Peyer's patch (tissue), 4 donors: ENCODE results near the gene GEMIN2. TPM values are rescaled to one million over a fixed set of nuclear protein-coding genes. Genes with fewer than 3 reads are reported as not detected.
A peak's percentile ranks its signal among the peaks of the same experiment; 100 is the strongest.

Source experiments
- DNase-seq, 3 donors: peaks; one replicate each; pipeline ENCODE4 v3.0.0-alpha.2; 2017 to 2019
- H3K27ac ChIP-seq, 4 donors: fragments of 200-600 bp; sonication (generic); one replicate each; pipeline ENCODE4 v1.5.1; 2016 to 2019
- H3K27me3 ChIP-seq, 2 donors: fragments of 200-600 bp; sonication (generic); one replicate each; pipeline ENCODE4 v1.5.1; 2019
- H3K36me3 ChIP-seq, 3 donors: fragments of 200-600 bp; sonication (generic); one replicate each; pipeline ENCODE4 v1.5.1; 2016 to 2019
- H3K4me1 ChIP-seq, 4 donors: fragments of 200-600 bp; sonication (generic); one replicate each; pipeline ENCODE4 v1.5.1; 2016 to 2019
- H3K4me3 ChIP-seq, 4 donors: fragments of 200-600 bp; sonication (generic); 1 replicate in 3 of 4; 2 replicates in 1 of 4; pipeline ENCODE4 v1.5.1; 2016 to 2019; ENCODE audit warnings: mild to moderate bottlenecking in 1 of 4
- H3K9me3 ChIP-seq, 4 donors: fragments of 200-600 bp; sonication (generic); one replicate each; pipeline ENCODE4 v1.5.1; 2016 to 2019; ENCODE audit warnings: mild to moderate bottlenecking in 1 of 4
- CTCF ChIP-seq, 6 experiments: fragments of 450-650 bp in 4 of 6; fragments of 200-600 bp in 2 of 6; sonication (generic) in 1 of 6; IDR thresholded peaks; one replicate each; pipeline ENCODE4 v1.5.1; 2017 to 2019; ENCODE audit warnings: antibody characterized with exemption in 6 of 6, mild to moderate bottlenecking in 3 of 6, moderate library complexity in 1 of 6
- POLR2A ChIP-seq, 2 donors: fragments of 450-650 bp; IDR thresholded peaks; one replicate each; pipeline ENCODE4 v1.5.1; 2017; ENCODE audit warnings: antibody characterized with exemption in 2 of 2, mild to moderate bottlenecking in 2 of 2, moderate library complexity in 2 of 2
- total RNA-seq, 4 donors: library from RNA; depleted of rRNA; stranded (reverse); fragments of >200 nt; gene quantifications; one replicate each; pipeline ENCODE4 v1.1.0, GENCODE V29; 2016

GEMIN2 gene
- total RNA-seq, 4 donors from 2014 or later, result 10.1 to 17.3 (median 13.2) TPM

GRCh38 chr14:39176263-39177167, 62.4 kb downstream of the GEMIN2 start:
- Histone ChIP-seq H3K36me3 (peaks cover 0 to 52% (median 0%) of the 10 kb centered on the region in 3 donors), H3K4me3 (peak overlapping the region; percentile 77 to 92 (median 80)), H3K27me3 (no peaks in the 10 kb centered on the region), H3K4me1 (peaks cover 0 to 14% (median 6%) of the 10 kb centered on the region in 4 donors), H3K27ac (peak overlapping the region in 3 of 4 donors; percentile 87 to 97 (median 90)), H3K9me3 (no peaks in the 10 kb centered on the region)
- no peak for DNase-seq
- TF ChIP-seq CTCF (IDR thresholded peaks at IDR 0.05), result no peak
- no peak for TF ChIP-seq POLR2A (IDR thresholded peaks at IDR 0.05)

DNA sequence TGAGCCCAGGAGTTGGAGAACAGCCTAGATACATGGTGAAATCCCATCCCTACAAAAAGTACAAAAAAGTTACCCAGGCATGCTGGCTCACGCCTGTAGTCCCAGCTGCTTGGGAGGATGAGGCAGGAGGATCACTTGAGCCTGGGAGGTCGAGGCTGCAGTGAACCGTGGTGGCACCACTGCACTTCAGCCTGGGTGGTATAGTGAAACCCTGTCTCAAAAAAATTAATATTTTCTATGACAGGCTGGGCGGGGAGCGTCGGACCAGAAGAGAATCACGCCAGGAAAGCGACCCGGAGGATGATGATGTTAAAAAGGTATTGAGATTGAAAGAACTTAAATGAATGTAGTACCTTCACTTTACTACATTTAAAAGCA, 63.0 kb downstream of the GEMIN2 start:
- Histone ChIP-seq H3K4me1 (peaks cover 0 to 14% (median 6%) of the 10 kb centered on the region in 4 donors), H3K27me3 (no peaks in the 10 kb centered on the region), H3K36me3 (peaks cover 0 to 59% (median 0%) of the 10 kb centered on the region in 3 donors), H3K9me3 (no peaks in the 10 kb centered on the region), H3K4me3 (no peak overlapping the region), H3K27ac (no peak overlapping the region)
- TF ChIP-seq CTCF (IDR thresholded peaks at IDR 0.05) (no peak), POLR2A (IDR thresholded peaks at IDR 0.05) (no peak)
- no peak for DNase-seq

- Histone ChIP-seq H3K27ac (no peak overlapping the region), H3K9me3 (no peaks in the 10 kb centered on the region), H3K36me3 (peaks cover 0 to 69% (median 0%) of the 10 kb centered on the region in 3 donors), H3K4me1 (peaks cover 0 to 14% (median 6%) of the 10 kb centered on the region in 4 donors), H3K27me3 (no peaks in the 10 kb centered on the region), H3K4me3 (no peak overlapping the region)
- no peak for DNase-seq
- TF ChIP-seq POLR2A (IDR thresholded peaks at IDR 0.05) (no peak), CTCF (IDR thresholded peaks at IDR 0.05) (no peak)
Observed at GRCh38 chr14:39179042-39179441, 64.9 kb downstream of the GEMIN2 start.

GRCh38 chr14:39180553-39180952, 66.4 kb downstream of the GEMIN2 start:
- H3K27me3 ChIP-seq, result no peaks in the 10 kb centered on the region
- DNase-seq, result no peak
- peaks cover 0 to 79% (median 0%) of the 10 kb centered on the region in 3 donors for H3K36me3 ChIP-seq
- peaks cover 0 to 14% (median 6%) of the 10 kb centered on the region in 4 donors for H3K4me1 ChIP-seq
- TF ChIP-seq POLR2A (IDR thresholded peaks at IDR 0.05), result no peak
- TF ChIP-seq CTCF (IDR thresholded peaks at IDR 0.05), result no peak
- no peaks in the 10 kb centered on the region for H3K9me3 ChIP-seq
- H3K4me3 ChIP-seq, result no peak overlapping the region
- H3K27ac ChIP-seq, result no peak overlapping the region

GRCh38 chr14:39181026-39181692, 67.0 kb downstream of the GEMIN2 start:
- peaks cover 0 to 79% (median 0%) of the 10 kb centered on the region in 3 donors for H3K36me3 ChIP-seq
- no peak overlapping the region for H3K4me3 ChIP-seq
- no peaks in the 10 kb centered on the region for H3K27me3 ChIP-seq
- H3K4me1 ChIP-seq, result peaks cover 0 to 10% (median 4%) of the 10 kb centered on the region in 4 donors
- no peak overlapping the region for H3K27ac ChIP-seq
- no peak for TF ChIP-seq CTCF (IDR thresholded peaks at IDR 0.05)
- TF ChIP-seq POLR2A (IDR thresholded peaks at IDR 0.05), result no peak
- no peak for DNase-seq
- H3K9me3 ChIP-seq, result no peaks in the 10 kb centered on the region
